H1 (cell line): ENCODE measurements around the gene TMBIM6. TPM values are rescaled to one million over a fixed set of nuclear protein-coding genes. Genes with fewer than 3 reads are reported as not detected.

ENCODE experiments used
- CHD1 ChIP-seq: IDR thresholded peaks from 2 replicates; pipeline ENCODE4 v1.6.1; 2012; ENCODE audit warnings: low read depth, low read length, improper control_type of control experiment
- CHD2 ChIP-seq: IDR thresholded peaks from 2 replicates; pipeline ENCODE4 v1.6.1; 2012; ENCODE audit warnings: low read length, improper control_type of control experiment
- FOSL1 ChIP-seq: IDR thresholded peaks from 2 replicates; pipeline ENCODE4 v1.6.1; 2011; ENCODE audit warnings: mild to moderate bottlenecking, low read depth, low read length, moderate library complexity; ENCODE audit not compliant: insufficient read depth
- KDM4A ChIP-seq: IDR thresholded peaks from one replicate; pipeline ENCODE4 v1.7.1; 2012; ENCODE audit warnings: low read depth, mild to moderate bottlenecking, moderate library complexity, low read length, inconsistent platforms; ENCODE audit not compliant: severe bottlenecking
- RBBP5 ChIP-seq: IDR thresholded peaks from 2 replicates; pipeline ENCODE4 v1.7.1; 2012; ENCODE audit warnings: low read depth, mild to moderate bottlenecking, inconsistent platforms, low read length, moderate library complexity, borderline replicate concordance
- SP2 ChIP-seq: IDR thresholded peaks from 2 replicates; pipeline ENCODE4 v1.6.1; 2012; ENCODE audit warnings: mild to moderate bottlenecking, low read length, inconsistent platforms
- TAF1 ChIP-seq: IDR thresholded peaks from 2 replicates; pipeline ENCODE4 v1.6.1; 2011; ENCODE audit warnings: mild to moderate bottlenecking, low read depth, low read length
- YY1 ChIP-seq: IDR thresholded peaks from 2 replicates; pipeline ENCODE4 v1.6.1; 2011; ENCODE audit warnings: low read depth, mild to moderate bottlenecking, low read length
- polyA plus RNA-seq, 7 experiments: library from polyadenylated mRNA; depleted of rRNA in 3 of 7; stranded (reverse) in 5 of 7; unstranded in 2 of 7; fragments of >200 nt in 5 of 7; fragments of 200-250 nt in 2 of 7; gene quantifications; 1 replicate in 5 of 7; 2 replicates in 1 of 7; 4 replicates in 1 of 7; pipeline versions ENCODE4 v1.2.1 to v1.2.3, GENCODE V29; 2011 to 2013; ENCODE audit warnings: missing spikeins in 2 of 7, mixed read lengths in 2 of 7
- total RNA-seq: library from RNA; stranded (reverse); fragmentation: NEBNext Ultra II Directional; extraction: Animal tissue kit (Norgen Biotek cat#: 25700); gene quantifications from 2 replicates; pipeline ENCODE4 v1.2.1, GENCODE V29; 2021
- TF ChIP-seq, protein P1 (sequence below): IDR thresholded peaks from 2 replicates; pipeline ENCODE4 v1.6.1; 2011; ENCODE audit warnings: low read length, improper control_type of control experiment

Gene TMBIM6
- total and polyA plus RNA-seq, 2 of the 8 experiments (the other 6 are each of a cell fraction or from before 2014, with no cell fraction given): 423 to 556 TPM

DNA sequence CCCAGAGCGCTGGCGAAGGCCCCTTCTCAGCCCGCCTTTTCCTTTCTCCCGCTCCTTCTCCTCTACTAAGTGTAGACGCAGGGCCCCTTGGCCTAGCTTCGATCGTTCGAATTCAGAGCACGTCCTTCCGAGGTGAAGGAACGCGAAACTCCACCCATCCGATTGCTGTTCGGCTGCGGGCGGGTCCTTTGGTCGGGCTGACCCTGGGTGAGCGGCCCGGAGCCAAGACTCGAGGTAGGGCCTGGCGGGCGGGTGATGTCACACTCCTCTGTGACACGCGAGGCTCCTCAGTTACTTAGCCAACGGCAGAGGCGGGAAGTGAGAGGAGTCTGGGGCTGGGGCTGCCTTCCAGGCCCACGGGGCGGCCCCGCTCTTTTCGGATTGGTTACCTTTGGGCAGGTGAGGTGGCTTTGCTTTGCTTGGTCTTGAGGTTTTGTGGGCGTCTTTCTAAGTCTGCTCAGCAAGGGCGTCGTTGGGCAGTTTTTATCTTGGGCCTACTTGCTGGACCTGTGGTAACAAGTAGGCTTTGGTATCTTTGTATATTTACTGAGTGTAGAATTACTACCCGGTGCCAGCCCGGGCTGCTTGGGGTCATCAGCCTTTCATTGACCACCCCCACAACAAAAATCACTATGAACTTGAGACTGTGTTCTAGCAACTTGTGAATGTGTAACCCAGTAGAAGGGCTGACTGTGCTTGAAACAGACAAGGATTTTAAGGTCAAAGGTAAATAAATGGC is 694 bp downstream of the TMBIM6 start (continued):
- TF ChIP-seq TAF1 (no peak), YY1 (no peak), RBBP5 (no peak), SP2 (no peak), CHD2 (no peak), FOSL1 (no peak), CHD1 (no peak), KDM4A (no peak)
- TF ChIP-seq, protein P1, sequence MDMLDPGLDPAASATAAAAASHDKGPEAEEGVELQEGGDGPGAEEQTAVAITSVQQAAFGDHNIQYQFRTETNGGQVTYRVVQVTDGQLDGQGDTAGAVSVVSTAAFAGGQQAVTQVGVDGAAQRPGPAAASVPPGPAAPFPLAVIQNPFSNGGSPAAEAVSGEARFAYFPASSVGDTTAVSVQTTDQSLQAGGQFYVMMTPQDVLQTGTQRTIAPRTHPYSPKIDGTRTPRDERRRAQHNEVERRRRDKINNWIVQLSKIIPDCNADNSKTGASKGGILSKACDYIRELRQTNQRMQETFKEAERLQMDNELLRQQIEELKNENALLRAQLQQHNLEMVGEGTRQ: no peak
- TF ChIP-seq, all 59 proteins: peak for 6
